Uterus (tissue), 4 donors: ENCODE results near the gene OR6C75. TPM values are rescaled to one million over a fixed set of nuclear protein-coding genes. Genes with fewer than 3 reads are reported as not detected.

Source experiments
- DNase-seq, 2 donors: peaks; one replicate each; pipeline ENCODE4 v3.0.0-alpha.2; 2019 to 2020
- H3K27ac ChIP-seq, 2 donors: fragments of 200-600 bp; sonication (generic); 1 replicate in 1 of 2; 2 replicates in 1 of 2; pipeline ENCODE4 v1.5.1; 2016 to 2018
- H3K27me3 ChIP-seq, 2 donors: fragments of 200-600 bp; sonication (generic); one replicate each; pipeline ENCODE4 v1.5.1; 2018 to 2019; ENCODE audit warnings: control low read depth in 1 of 2
- H3K36me3 ChIP-seq, 2 donors: fragments of 200-600 bp; sonication (generic); one replicate each; pipeline ENCODE4 v1.5.1; 2019; ENCODE audit warnings: control low read depth in 1 of 2
- H3K4me1 ChIP-seq, 2 donors: fragments of 200-600 bp; sonication (generic); one replicate each; pipeline ENCODE4 v1.5.1; 2018 to 2019; ENCODE audit warnings: control low read depth in 1 of 2
- H3K4me3 ChIP-seq, 2 donors: fragments of 200-600 bp; sonication (generic); 1 replicate in 1 of 2; 2 replicates in 1 of 2; pipeline ENCODE4 v1.5.1; 2018 to 2019; ENCODE audit warnings: mild to moderate bottlenecking in 1 of 2
- H3K9me3 ChIP-seq, 2 donors: fragments of 200-600 bp; sonication (generic); one replicate each; pipeline ENCODE4 v1.5.1; 2019; ENCODE audit warnings: control low read depth in 1 of 2
- CTCF ChIP-seq, 4 experiments: fragments of 200-600 bp in 2 of 4; fragments of 450-650 bp in 2 of 4; sonication (generic) in 2 of 4; IDR thresholded peaks; one replicate each; pipeline ENCODE4 v1.5.1; 2016 to 2019; ENCODE audit warnings: antibody characterized with exemption in 4 of 4, mild to moderate bottlenecking in 2 of 4, moderate library complexity in 1 of 4
- POLR2A ChIP-seq, 2 donors: fragments of 450-650 bp; IDR thresholded peaks; one replicate each; pipeline ENCODE4 v1.6.1; 2016; ENCODE audit warnings: antibody characterized with exemption in 2 of 2, mild to moderate bottlenecking in 1 of 2, moderate library complexity in 1 of 2
- intact Hi-C: fragments of 100-400 bp; cut with DNase I; formaldehyde crosslinking; loops from one replicate; pipeline ENCODE4 v1.15.1; 2023; ENCODE audit warnings: low total_unique reads
- total RNA-seq, 4 donors: library from RNA; depleted of rRNA in 3 of 4; stranded (reverse); fragments of >200 nt in 3 of 4; gene quantifications; one replicate each; pipeline versions ENCODE4 v1.1.0 to v1.2.4, GENCODE V29; 2014 to 2023
- donor health status: DM: yes; HTN: yes; CAD: no.

OR6C75 gene
- total RNA-seq, 4 donors from 2014 or later, result not detected

- Histone ChIP-seq H3K27ac (no peak overlapping the region), H3K4me1 (no peaks in the 10 kb centered on the region), H3K36me3 (no peaks in the 10 kb centered on the region), H3K4me3 (no peak overlapping the region), H3K9me3 (no peaks in the 10 kb centered on the region), H3K27me3 (no peaks in the 10 kb centered on the region)
- TF ChIP-seq POLR2A (IDR thresholded peaks at IDR 0.05), result no peak
- TF ChIP-seq CTCF (IDR thresholded peaks at IDR 0.05), result no peak
- DNase-seq, result no peak
- intact Hi-C loops, result no loop called here
These were observed 2.3 kb downstream of the OR6C75 start for GRCh38 chr12:55365086-55365485.

- Histone ChIP-seq H3K36me3 (no peaks in the 10 kb centered on the region), H3K4me3 (no peak overlapping the region), H3K9me3 (no peaks in the 10 kb centered on the region), H3K27me3 (no peaks in the 10 kb centered on the region), H3K27ac (no peak overlapping the region), H3K4me1 (no peaks in the 10 kb centered on the region)
- DNase-seq, result no peak
- TF ChIP-seq POLR2A (IDR thresholded peaks at IDR 0.05) (no peak), CTCF (IDR thresholded peaks at IDR 0.05) (no peak)
- intact Hi-C loops, result no loop called here
These were observed 9.7 kb downstream of the OR6C75 start for GRCh38 chr12:55372521-55372920.

- H3K36me3 ChIP-seq, result no peaks in the 10 kb centered on the region
- no peak for DNase-seq
- no peak for TF ChIP-seq CTCF (IDR thresholded peaks at IDR 0.05)
- TF ChIP-seq POLR2A (IDR thresholded peaks at IDR 0.05), result no peak
- H3K4me1 ChIP-seq, result no peaks in the 10 kb centered on the region
- no peak overlapping the region for H3K4me3 ChIP-seq
- H3K27ac ChIP-seq, result no peak overlapping the region
- H3K27me3 ChIP-seq, result no peaks in the 10 kb centered on the region
- intact Hi-C loops, result no loop called here
- no peaks in the 10 kb centered on the region for H3K9me3 ChIP-seq
These were observed 23.1 kb downstream of the OR6C75 start for GRCh38 chr12:55385891-55386290.

GRCh38 chr12:55392032-55392795, 29.4 kb downstream of the OR6C75 start:
- Histone ChIP-seq H3K4me3 (no peak overlapping the region), H3K27ac (no peak overlapping the region), H3K27me3 (no peaks in the 10 kb centered on the region), H3K9me3 (no peaks in the 10 kb centered on the region), H3K36me3 (no peaks in the 10 kb centered on the region), H3K4me1 (no peaks in the 10 kb centered on the region)
- intact Hi-C loops, result no loop called here
- TF ChIP-seq CTCF (IDR thresholded peaks at IDR 0.05) (no peak), POLR2A (IDR thresholded peaks at IDR 0.05) (no peak)
- no peak for DNase-seq

- TF ChIP-seq POLR2A (IDR thresholded peaks at IDR 0.05) (no peak), CTCF (IDR thresholded peaks at IDR 0.05) (no peak)
- H3K4me1 ChIP-seq, result no peaks in the 10 kb centered on the region
- H3K27me3 ChIP-seq, result no peaks in the 10 kb centered on the region
- no peak overlapping the region for H3K4me3 ChIP-seq
- DNase-seq, result no peak
- no peaks in the 10 kb centered on the region for H3K9me3 ChIP-seq
- H3K36me3 ChIP-seq, result no peaks in the 10 kb centered on the region
- H3K27ac ChIP-seq, result no peak overlapping the region
- intact Hi-C loops, result no loop called here
These were observed 33.6 kb downstream of the OR6C75 start for GRCh38 chr12:55396326-55396725.
